Ascending aorta (tissue), 2 donors: ENCODE data around the gene ZNF296. TPM values are rescaled to one million over a fixed set of nuclear protein-coding genes. Genes with fewer than 3 reads are reported as not detected.

Experiments
- DNase-seq, 2 donors: peaks; one replicate each; pipeline ENCODE4 v3.0.0-alpha.2; 2019; ENCODE audit warnings: low spot score in 2 of 2
- H3K27ac ChIP-seq, 2 donors: fragments of 200-600 bp; sonication (generic); one replicate each; pipeline ENCODE4 v1.5.1; 2016 to 2017; ENCODE audit warnings: mild to moderate bottlenecking in 1 of 2
- H3K27me3 ChIP-seq: fragments of 200-600 bp; sonication (generic); one replicate; pipeline ENCODE4 v1.5.1; 2017
- H3K36me3 ChIP-seq, 2 donors: fragments of 200-600 bp; sonication (generic); one replicate each; pipeline ENCODE4 v1.5.1; 2016
- H3K4me1 ChIP-seq, 2 donors: fragments of 200-600 bp; sonication (generic); one replicate each; pipeline ENCODE4 v1.5.1; 2016 to 2017; ENCODE audit warnings: mild to moderate bottlenecking in 1 of 2
- H3K4me3 ChIP-seq, 2 donors: fragments of 200-600 bp; sonication (generic); one replicate each; pipeline ENCODE4 v1.5.1; 2016 to 2017; ENCODE audit warnings: mild to moderate bottlenecking in 1 of 2
- H3K9me3 ChIP-seq, 2 donors: fragments of 200-600 bp; sonication (generic); one replicate each; pipeline ENCODE4 v1.5.1; 2016
- intact Hi-C: fragments of 100-400 bp; cut with DNase I; formaldehyde crosslinking; loops from one replicate; pipeline ENCODE4 v1.15.1; 2023
- total RNA-seq: library from RNA; depleted of rRNA; stranded (reverse); fragments of >200 nt; gene quantifications from one replicate; pipeline ENCODE4 v1.1.0, GENCODE V29; 2016
- TF ChIP-seq, protein P1 (sequence below), 3 experiments: fragments of 200-600 bp in 2 of 3; fragments of 450-650 bp in 1 of 3; sonication (generic) in 2 of 3; IDR thresholded peaks; one replicate each; pipeline ENCODE4 v1.5.1; 2016 to 2019; ENCODE audit warnings: antibody characterized with exemption in 3 of 3, mild to moderate bottlenecking in 1 of 3, moderate library complexity in 1 of 3

Gene ZNF296
- total RNA-seq, 1 donor from 2014 or later, result not detected

DNA sequence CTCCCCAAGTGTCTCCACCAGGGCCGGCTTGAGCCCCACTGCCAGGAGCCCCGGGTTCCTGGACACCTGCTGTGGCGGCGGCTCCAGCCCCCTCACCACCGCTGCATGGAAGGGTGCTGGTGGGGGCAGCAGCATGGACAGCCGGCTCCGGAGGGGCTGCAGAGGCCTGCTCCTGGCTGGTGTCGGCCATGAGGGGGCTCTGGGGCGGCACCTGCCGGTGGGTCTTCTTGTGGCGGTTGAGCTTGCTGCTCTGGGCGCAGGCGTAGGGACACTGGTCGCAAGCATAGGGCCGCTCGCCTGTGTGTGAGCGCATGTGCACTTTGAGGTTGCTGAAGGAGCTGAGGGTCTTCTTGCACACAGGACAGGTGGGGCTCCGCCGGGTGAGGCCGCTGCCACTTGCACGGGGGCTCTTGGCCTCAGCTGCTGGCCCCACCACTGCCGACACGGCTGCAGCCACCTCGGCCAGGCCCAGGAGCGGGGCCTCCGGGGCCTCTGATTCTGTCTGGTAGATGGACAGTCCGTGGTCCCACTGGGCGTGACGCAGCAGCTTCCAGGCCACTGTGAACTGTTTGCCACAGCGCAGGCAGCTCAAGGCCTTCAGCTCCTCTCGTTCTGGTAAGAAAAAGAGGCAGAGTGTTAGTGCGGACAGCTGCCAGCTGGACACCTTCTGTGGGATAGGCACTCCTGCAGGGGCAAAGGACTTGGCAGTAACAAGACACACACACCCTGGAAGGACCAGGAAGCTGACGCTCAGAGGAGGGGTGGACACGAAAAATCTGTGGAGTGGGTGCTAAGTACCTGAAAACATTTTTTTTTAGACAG, 4.1 kb downstream of the ZNF296 start:
- Histone ChIP-seq H3K4me3 (no peak overlapping the region), H3K27me3 (no peaks in the 10 kb centered on the region), H3K4me1 (no peaks in the 10 kb centered on the region), H3K9me3 (no peaks in the 10 kb centered on the region), H3K36me3 (peaks cover 42 to 48% of the 10 kb centered on the region in 2 donors), H3K27ac (no peak overlapping the region)
- no peak for DNase-seq
- TF ChIP-seq, protein P1, sequence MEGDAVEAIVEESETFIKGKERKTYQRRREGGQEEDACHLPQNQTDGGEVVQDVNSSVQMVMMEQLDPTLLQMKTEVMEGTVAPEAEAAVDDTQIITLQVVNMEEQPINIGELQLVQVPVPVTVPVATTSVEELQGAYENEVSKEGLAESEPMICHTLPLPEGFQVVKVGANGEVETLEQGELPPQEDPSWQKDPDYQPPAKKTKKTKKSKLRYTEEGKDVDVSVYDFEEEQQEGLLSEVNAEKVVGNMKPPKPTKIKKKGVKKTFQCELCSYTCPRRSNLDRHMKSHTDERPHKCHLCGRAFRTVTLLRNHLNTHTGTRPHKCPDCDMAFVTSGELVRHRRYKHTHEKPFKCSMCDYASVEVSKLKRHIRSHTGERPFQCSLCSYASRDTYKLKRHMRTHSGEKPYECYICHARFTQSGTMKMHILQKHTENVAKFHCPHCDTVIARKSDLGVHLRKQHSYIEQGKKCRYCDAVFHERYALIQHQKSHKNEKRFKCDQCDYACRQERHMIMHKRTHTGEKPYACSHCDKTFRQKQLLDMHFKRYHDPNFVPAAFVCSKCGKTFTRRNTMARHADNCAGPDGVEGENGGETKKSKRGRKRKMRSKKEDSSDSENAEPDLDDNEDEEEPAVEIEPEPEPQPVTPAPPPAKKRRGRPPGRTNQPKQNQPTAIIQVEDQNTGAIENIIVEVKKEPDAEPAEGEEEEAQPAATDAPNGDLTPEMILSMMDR (IDR thresholded peaks at IDR 0.05), result no peak
- intact Hi-C loops, result no loop called here

DNA sequence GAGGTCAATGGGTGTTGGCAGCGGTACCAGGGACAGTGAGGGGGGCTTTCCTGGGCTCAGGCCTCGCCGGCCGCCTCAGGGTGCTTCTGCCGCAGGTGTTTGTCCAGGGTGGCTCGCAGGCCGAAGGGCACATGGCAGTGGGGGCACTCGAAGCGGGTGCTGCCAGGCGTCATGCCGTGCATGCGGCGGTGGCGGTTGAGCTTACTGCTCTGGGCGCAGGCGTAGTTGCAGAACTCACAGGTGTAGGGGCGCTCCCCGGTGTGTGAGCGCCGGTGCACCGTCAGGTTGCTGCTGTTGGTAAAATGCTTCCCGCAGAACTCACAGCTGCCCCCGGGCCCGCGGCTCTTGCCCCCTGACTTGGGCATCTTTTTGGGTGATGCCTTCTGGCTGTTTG, 4.7 kb downstream of the ZNF296 start:
- TF ChIP-seq, protein P1 (IDR thresholded peaks at IDR 0.05), result no peak
- Histone ChIP-seq H3K4me3 (no peak overlapping the region), H3K4me1 (no peaks in the 10 kb centered on the region), H3K27ac (no peak overlapping the region), H3K9me3 (no peaks in the 10 kb centered on the region), H3K36me3 (peaks cover 49 to 53% of the 10 kb centered on the region in 2 donors), H3K27me3 (no peaks in the 10 kb centered on the region)
- DNase-seq, result no peak
- intact Hi-C loops, result no loop called here

DNA sequence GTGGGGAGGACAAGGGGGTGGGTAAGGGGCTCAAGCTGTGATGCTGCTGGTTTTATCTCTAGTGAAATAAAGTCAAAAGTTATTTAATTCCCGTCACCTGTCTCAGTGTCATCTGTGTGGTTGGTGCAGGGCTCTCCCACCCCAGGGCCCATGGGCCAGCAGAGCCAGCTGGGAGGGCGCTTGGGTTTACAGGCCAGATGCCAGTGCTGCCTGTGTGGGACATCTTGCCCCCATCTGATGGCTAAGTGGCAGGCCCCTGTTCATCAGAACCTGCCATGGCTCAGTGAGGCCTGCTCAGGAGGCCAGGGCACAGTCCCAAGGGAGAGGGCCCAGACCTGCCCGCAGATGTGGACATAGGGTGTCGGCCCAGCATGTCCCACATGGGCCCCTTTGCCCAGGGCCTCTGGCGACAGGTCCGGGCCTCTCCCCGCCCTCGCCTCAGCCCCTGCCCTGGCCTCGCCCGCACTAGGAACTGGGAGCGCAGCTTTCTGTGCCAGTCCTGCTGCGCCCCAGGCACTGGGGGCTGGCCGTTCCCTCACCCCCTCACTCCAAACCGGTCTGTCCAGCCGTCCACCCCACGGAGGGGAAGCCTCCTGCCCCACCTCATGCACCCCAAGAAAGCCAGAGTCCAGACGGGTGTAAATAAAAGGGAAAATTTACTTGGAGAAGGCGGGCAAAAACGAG, 5.3 kb downstream of the ZNF296 start:
- intact Hi-C loops, result no loop called here
- Histone ChIP-seq H3K27ac (no peak overlapping the region), H3K4me3 (no peak overlapping the region), H3K4me1 (no peaks in the 10 kb centered on the region), H3K27me3 (no peaks in the 10 kb centered on the region), H3K9me3 (no peaks in the 10 kb centered on the region), H3K36me3 (peaks cover 53 to 56% of the 10 kb centered on the region in 2 donors)
- TF ChIP-seq, protein P1 (IDR thresholded peaks at IDR 0.05), result no peak
- DNase-seq, result no peak

DNA sequence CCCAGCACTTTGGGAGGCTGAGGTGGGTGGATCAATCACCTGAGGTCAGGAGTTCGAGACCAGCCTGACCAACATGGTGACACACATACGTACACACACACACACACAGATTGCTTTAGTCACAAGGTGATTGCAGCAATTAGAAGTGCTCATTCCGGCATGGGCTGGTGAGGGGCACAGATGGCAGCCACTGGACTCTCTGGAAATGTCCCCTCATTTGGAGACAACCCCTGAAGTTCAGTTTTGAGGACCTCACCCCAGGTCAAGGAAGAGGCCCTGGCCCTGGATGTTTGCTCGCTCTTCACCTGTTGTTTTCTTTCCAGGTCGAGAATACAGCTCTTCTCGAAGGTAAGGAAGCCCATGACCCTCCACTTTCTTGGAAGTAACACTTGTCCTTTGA, 6.1 kb downstream of the ZNF296 start:
- Histone ChIP-seq H3K4me1 (no peaks in the 10 kb centered on the region), H3K36me3 (peaks cover 60 to 64% of the 10 kb centered on the region in 2 donors), H3K27me3 (no peaks in the 10 kb centered on the region), H3K4me3 (no peak overlapping the region), H3K27ac (no peak overlapping the region), H3K9me3 (no peaks in the 10 kb centered on the region)
- DNase-seq, result no peak
- TF ChIP-seq, protein P1 (IDR thresholded peaks at IDR 0.05), result no peak
- intact Hi-C loops, result no loop called here

DNA sequence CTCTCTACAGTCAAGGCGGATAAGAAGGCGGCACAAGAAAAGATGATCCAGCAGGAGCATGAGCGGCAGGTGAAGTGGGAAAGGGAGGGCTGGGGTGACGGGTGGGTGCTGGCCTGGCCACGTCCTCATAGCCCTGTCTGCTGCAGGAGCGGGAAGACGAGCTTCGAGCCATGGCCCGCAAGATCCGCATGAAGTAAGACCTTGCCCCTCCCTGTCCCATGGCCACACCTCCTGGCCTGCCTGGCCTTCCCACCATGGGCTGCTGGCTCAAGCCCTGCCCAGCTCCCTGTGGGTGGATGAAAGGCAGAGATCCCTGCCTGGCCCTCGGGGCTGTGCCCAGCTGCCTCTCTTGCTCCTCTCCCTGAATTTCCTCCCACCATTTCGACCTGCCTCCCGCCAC, 7.2 kb downstream of the ZNF296 start:
- Histone ChIP-seq H3K4me3 (no peak overlapping the region), H3K27ac (no peak overlapping the region), H3K9me3 (no peaks in the 10 kb centered on the region), H3K4me1 (no peaks in the 10 kb centered on the region), H3K36me3 (peaks cover 71 to 76% of the 10 kb centered on the region in 2 donors), H3K27me3 (no peaks in the 10 kb centered on the region)
- TF ChIP-seq, protein P1 (IDR thresholded peaks at IDR 0.05), result no peak
- DNase-seq, result no peak
- intact Hi-C loops, result no loop called here
